HG02938 (cell line): Measurements from ENCODE around the gene HOXB8.

ENCODE experiments used
- ATAC-seq: cut with Tn5 transposase; IDR thresholded peaks from one replicate; pipeline ENCODE4 v1.9.1; 2021; ENCODE audit warnings: mild to moderate bottlenecking, moderate library complexity; ENCODE audit not compliant: unreplicated experiment

The HOXB8 gene

GRCh38 chr17:48615047-48615962 lies at the start of gene HOXB8:
TSS of gene HOXB8 (minus strand) at chr17:48615292. CDS start at chr17:48614704, 588 bp downstream.
- ATAC-seq = no peak

GRCh38 chr17:48663134-48663924 lies 48.2 kb upstream of the HOXB8 start:
- ATAC-seq = no peak

- ATAC-seq = no peak
These were observed 40.8 kb upstream of the HOXB8 start for GRCh38 chr17:48655913-48656312.

- ATAC-seq = no peak
These were observed 34.6 kb upstream of the HOXB8 start for GRCh38 chr17:48649741-48650140.

GRCh38 chr17:48647963-48648245 lies 32.8 kb upstream of the HOXB8 start:
- ATAC-seq = no peak

GRCh38 chr17:48647103-48647962 lies 32.2 kb upstream of the HOXB8 start:
- ATAC-seq = no peak

GRCh38 chr17:48646183-48647102 lies 31.4 kb upstream of the HOXB8 start:
- no peak for ATAC-seq

- ATAC-seq = no peak
These were observed 30.6 kb upstream of the HOXB8 start for GRCh38 chr17:48645639-48646182.

GRCh38 chr17:48644910-48645557 lies 29.9 kb upstream of the HOXB8 start:
- no peak for ATAC-seq

- ATAC-seq = no peak
These were observed 29.1 kb upstream of the HOXB8 start for GRCh38 chr17:48644159-48644558.

- no peak for ATAC-seq
These were observed 28.6 kb upstream of the HOXB8 start for GRCh38 chr17:48643697-48644012.

GRCh38 chr17:48642843-48643696 lies 28.0 kb upstream of the HOXB8 start:
- ATAC-seq = no peak

GRCh38 chr17:48642059-48642842 lies 27.2 kb upstream of the HOXB8 start:
- ATAC-seq = no peak

- ATAC-seq = no peak
These were observed 26.5 kb upstream of the HOXB8 start for GRCh38 chr17:48641541-48642058.

- no peak for ATAC-seq
These were observed 25.7 kb upstream of the HOXB8 start for GRCh38 chr17:48640858-48641180.

- no peak for ATAC-seq
These were observed 25.1 kb upstream of the HOXB8 start for GRCh38 chr17:48639982-48640857.

- ATAC-seq = no peak
These were observed 24.0 kb upstream of the HOXB8 start for GRCh38 chr17:48639136-48639535.
